ENCODE results near the gene CDKN2A.
A peak's percentile ranks its signal among the peaks of the same experiment; 100 is the strongest.

Gene CDKN2A

DNA sequence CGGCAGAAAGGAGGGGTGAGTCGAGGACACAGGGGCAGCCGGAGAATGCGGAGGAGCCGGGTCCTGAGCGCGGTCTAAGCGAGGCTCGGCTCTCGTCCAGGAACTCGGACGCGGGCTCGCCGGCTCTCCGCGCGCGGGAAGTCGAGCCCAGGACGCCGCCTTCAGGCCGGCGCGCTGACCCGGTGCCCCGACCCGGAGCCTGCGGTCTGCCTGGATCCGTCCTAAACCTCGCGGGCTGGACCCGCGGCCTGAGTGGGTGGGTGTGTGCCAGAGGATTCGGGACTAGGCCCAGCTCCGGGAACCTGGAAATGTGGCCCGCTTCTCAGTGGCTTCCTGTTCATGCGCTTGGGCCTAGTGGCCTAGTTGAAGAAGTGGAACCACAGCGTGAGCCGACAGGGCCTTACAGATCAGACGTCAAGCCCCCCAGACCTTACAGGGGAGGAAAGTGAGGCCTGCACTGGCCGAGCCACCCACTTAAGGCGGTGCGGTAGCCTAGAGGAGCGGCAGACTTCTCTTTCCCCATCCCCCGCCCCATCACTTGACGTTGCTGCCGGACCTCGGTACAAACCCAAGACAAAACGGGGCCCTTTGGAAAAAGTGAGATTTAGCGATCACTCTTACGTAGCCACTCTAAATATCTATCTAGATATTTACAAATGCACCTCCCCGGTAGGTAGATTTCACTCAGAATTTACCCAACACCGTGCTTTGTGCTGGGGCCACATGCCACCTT is 1.6 kb upstream of the CDKN2A start:
- no peak for TF ChIP-seq FOXP2 (optimal IDR thresholded peaks at IDR 0.05; ENCODE audit: borderline replicate concordance, extremely low read depth, extremely low read length, insufficient read depth)
- TF ChIP-seq POLR2AphosphoS5 (IDR thresholded peaks at IDR 0.05; ENCODE audit: low read depth, low read length) = no peak
- no peak for TF ChIP-seq TAF1 (IDR thresholded peaks at IDR 0.05; ENCODE audit: borderline replicate concordance, insufficient read depth, low read length)
- TF ChIP-seq SIN3A (IDR thresholded peaks at IDR 0.05; ENCODE audit: borderline replicate concordance, insufficient read depth, low read length) = no peak
- TF ChIP-seq, protein P1, sequence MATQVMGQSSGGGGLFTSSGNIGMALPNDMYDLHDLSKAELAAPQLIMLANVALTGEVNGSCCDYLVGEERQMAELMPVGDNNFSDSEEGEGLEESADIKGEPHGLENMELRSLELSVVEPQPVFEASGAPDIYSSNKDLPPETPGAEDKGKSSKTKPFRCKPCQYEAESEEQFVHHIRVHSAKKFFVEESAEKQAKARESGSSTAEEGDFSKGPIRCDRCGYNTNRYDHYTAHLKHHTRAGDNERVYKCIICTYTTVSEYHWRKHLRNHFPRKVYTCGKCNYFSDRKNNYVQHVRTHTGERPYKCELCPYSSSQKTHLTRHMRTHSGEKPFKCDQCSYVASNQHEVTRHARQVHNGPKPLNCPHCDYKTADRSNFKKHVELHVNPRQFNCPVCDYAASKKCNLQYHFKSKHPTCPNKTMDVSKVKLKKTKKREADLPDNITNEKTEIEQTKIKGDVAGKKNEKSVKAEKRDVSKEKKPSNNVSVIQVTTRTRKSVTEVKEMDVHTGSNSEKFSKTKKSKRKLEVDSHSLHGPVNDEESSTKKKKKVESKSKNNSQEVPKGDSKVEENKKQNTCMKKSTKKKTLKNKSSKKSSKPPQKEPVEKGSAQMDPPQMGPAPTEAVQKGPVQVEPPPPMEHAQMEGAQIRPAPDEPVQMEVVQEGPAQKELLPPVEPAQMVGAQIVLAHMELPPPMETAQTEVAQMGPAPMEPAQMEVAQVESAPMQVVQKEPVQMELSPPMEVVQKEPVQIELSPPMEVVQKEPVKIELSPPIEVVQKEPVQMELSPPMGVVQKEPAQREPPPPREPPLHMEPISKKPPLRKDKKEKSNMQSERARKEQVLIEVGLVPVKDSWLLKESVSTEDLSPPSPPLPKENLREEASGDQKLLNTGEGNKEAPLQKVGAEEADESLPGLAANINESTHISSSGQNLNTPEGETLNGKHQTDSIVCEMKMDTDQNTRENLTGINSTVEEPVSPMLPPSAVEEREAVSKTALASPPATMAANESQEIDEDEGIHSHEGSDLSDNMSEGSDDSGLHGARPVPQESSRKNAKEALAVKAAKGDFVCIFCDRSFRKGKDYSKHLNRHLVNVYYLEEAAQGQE (IDR thresholded peaks at IDR 0.05; ENCODE audit: insufficient read depth in 1 of 2, low read depth in 2 of 2, low read length in 2 of 2) = no peak

DNA sequence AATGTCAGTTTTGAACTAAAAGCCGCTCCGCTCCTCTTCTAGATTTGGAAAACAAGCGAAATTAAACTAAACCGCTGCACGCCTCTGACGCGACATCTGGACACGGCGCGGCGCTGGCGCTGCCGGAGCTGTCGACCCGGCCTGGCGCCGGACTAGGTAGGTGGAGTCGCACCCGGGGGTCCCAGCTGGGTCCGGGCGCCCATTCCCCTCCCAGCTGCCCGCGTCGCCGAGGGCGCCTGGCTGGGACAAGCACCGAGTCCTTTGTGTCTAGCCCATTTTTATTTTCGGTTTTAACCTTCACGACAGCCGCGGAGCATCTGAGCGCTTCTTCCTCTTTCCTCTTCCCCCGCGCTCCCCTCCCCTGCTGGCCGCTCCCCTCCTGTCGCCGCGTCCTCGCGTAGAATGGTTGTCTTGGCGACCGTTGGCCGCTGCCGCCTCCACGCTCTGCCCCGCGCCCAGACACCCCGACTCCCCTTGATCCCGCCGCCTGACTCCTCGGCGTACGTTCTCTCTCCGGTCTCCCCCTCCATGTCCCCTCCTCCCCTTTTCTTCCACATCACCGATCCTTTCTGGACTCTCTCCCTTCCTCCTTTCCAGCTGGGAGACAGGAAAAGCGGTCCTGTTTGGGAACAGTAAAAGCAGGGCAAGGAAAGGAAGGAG is 944 bp upstream of the CDKN2A start:
- TF ChIP-seq, protein P1 (IDR thresholded peaks at IDR 0.05; ENCODE audit: insufficient read depth in 1 of 2, low read depth in 2 of 2, low read length in 2 of 2) = 0 out of 4 replicates have a peak, but pooled peaks of 1 of the 2 experiments have one; percentile 3
- TF ChIP-seq TAF1 (IDR thresholded peaks at IDR 0.05; ENCODE audit: borderline replicate concordance, insufficient read depth, low read length) = no peak
- TF ChIP-seq POLR2AphosphoS5 (IDR thresholded peaks at IDR 0.05; ENCODE audit: low read depth, low read length) = no peak
- TF ChIP-seq FOXP2 (optimal IDR thresholded peaks at IDR 0.05; ENCODE audit: borderline replicate concordance, extremely low read depth, extremely low read length, insufficient read depth) = peak; percentile 30
- no peak; the same call in 1 of the 2 replicates for TF ChIP-seq SIN3A (IDR thresholded peaks at IDR 0.05; ENCODE audit: borderline replicate concordance, insufficient read depth, low read length)

DNA sequence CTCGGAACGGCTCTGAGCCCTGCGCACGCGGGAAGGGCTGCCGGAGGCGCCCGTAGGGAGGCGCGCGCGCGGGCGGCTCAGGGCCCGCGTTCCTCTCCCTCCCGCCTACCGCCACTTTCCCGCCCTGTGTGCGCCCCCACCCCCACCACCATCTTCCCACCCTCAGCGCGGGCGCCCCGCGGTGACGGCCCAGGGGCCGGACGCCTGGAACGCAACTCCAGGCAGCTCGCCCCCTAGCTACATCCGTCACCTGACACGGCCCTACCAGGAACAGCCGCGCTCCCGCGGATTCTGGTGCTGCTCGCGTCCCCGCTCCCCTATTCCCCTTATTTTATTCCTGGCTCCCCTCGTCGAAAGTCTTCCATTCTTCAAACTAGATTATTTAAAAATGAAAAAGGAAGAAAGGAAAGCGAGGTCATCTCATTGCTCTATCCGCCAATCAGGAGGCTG is 389 bp upstream of the CDKN2A start, which contains the start of gene CDKN2B-AS1:
CDKN2B-AS1 (plus strand) TSS at position 236 of the 450 bp plus-strand sequence.
- TF ChIP-seq FOXP2 (optimal IDR thresholded peaks at IDR 0.05; ENCODE audit: borderline replicate concordance, extremely low read depth, extremely low read length, insufficient read depth) (peak; percentile 33), POLR2AphosphoS5 (IDR thresholded peaks at IDR 0.05; ENCODE audit: low read depth, low read length) (no peak), TAF1 (IDR thresholded peaks at IDR 0.05; ENCODE audit: borderline replicate concordance, insufficient read depth, low read length) (0 out of 2 replicates have a peak, but pooled peaks have one; percentile 12)

DNA sequence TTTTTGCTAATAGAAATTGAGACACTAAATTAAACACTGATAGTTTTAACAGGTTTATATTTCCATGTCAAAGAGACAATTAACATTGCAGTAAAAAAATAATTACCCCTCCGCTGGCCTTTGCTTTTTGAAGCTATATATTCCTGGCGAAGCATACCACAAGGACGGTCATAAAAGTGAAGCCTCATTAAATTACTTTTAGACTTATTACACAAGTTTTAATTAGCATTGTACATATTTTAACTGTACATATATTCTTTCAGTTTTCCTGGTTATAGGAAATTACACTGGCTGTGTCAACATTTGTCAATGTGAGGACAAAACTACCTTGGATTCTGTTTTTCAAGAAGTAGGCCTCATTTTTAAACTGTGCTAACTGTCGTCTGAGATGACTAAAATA is 1.2 kb downstream of the CDKN2A start:
- TF ChIP-seq, protein P1 (IDR thresholded peaks at IDR 0.05; ENCODE audit: insufficient read depth in 1 of 2, low read depth in 2 of 2, low read length in 2 of 2) = no peak
- TF ChIP-seq TAF1 (IDR thresholded peaks at IDR 0.05; ENCODE audit: borderline replicate concordance, insufficient read depth, low read length) (no peak), SIN3A (IDR thresholded peaks at IDR 0.05; ENCODE audit: borderline replicate concordance, insufficient read depth, low read length) (no peak), POLR2AphosphoS5 (IDR thresholded peaks at IDR 0.05; ENCODE audit: low read depth, low read length) (no peak), FOXP2 (optimal IDR thresholded peaks at IDR 0.05; ENCODE audit: borderline replicate concordance, extremely low read depth, extremely low read length, insufficient read depth) (no peak)

DNA sequence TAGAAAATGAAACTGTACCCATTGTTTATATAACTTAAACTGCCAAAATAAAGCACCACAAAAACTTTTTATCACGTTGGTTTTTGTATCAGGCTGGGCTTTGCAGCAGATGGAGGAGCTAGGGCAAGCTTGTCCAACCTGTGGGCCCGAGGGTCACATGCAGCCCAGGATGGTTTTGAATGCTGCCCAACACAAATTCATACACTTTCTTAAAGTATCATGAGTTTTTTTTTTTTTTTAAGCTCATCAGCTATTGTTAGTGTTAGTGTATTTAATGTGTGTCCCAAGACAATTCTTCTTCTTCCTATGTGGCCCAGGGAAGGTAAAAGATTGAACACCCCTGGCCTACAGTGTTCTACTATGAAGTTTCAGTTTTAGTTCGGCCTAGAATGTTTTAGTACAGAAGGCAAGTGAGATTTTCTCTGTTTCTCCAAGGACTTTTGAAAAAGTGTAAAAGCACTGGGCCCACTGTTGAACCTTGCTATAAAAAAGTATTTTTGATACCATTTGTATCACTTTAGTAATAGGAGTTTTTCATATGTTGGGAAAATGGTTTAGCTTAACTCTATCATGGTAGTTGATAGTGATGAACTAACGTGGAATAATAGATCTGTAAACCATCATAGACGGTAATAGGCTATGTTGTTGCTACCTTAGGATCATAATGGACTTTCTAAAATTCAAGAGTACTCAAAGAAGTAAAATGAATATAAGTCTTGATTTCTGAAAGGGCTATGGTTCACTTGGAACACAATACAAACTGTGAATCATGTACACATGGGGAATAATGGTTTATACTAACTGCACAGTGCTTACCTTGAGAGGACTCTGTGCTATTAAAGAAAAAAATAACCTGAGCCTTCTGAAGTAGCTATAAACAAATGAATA is 2.9 kb downstream of the CDKN2A start:
- TF ChIP-seq TAF1 (IDR thresholded peaks at IDR 0.05; ENCODE audit: borderline replicate concordance, insufficient read depth, low read length) (no peak), SIN3A (IDR thresholded peaks at IDR 0.05; ENCODE audit: borderline replicate concordance, insufficient read depth, low read length) (no peak), FOXP2 (optimal IDR thresholded peaks at IDR 0.05; ENCODE audit: borderline replicate concordance, extremely low read depth, extremely low read length, insufficient read depth) (no peak), POLR2AphosphoS5 (IDR thresholded peaks at IDR 0.05; ENCODE audit: low read depth, low read length) (no peak)
- TF ChIP-seq, protein P1 (IDR thresholded peaks at IDR 0.05; ENCODE audit: insufficient read depth in 1 of 2, low read depth in 2 of 2, low read length in 2 of 2) = no peak

Data from PFSK-1 (cell line).